ENCODE data around the gene IZUMO1.
A peak's percentile ranks its signal among the peaks of the same experiment; 100 is the strongest.

- TF ChIP-seq POLR2A (IDR thresholded peaks at IDR 0.05) (no peak), CTCF (IDR thresholded peaks at IDR 0.05) (peak in 2 of 6 experiments; percentile 9 to 10)
Observed at GRCh38 chr19:48752496-48753365, 6.0 kb upstream of the IZUMO1 start, which contains the start of gene FUT1.

Measured in Peyer's patch (tissue), 4 donors.